ENCODE data around the gene SLC52A3. TPM values are rescaled to one million over a fixed set of nuclear protein-coding genes. Genes with fewer than 3 reads are reported as not detected.

Gene SLC52A3
- total RNA-seq, 1 donor from 2014 or later, result not detected

GRCh38 chr20:764255-764654 lies 4.0 kb downstream of the SLC52A3 start:
- no peak for DNase-seq

- no peak for DNase-seq
Observed at GRCh38 chr20:761418-762381, 6.6 kb downstream of the SLC52A3 start.

- no peak for DNase-seq
Observed at GRCh38 chr20:760751-761417, 7.4 kb downstream of the SLC52A3 start.

GRCh38 chr20:757506-757905 lies 10.8 kb downstream of the SLC52A3 start:
- DNase-seq, result no peak

GRCh38 chr20:755941-756340 lies 12.4 kb downstream of the SLC52A3 start:
- DNase-seq, result peak; percentile 53

- no peak for DNase-seq
Observed at GRCh38 chr20:754904-755303, 13.4 kb downstream of the SLC52A3 start.

GRCh38 chr20:753897-754635 lies 14.2 kb downstream of the SLC52A3 start:
- no peak for DNase-seq

GRCh38 chr20:753136-753535 lies 15.2 kb downstream of the SLC52A3 start:
- DNase-seq, result no peak

- DNase-seq, result no peak
Observed at GRCh38 chr20:752291-752690, 16.0 kb downstream of the SLC52A3 start.

- DNase-seq, result no peak
Observed at GRCh38 chr20:751761-752160, 16.5 kb downstream of the SLC52A3 start.

GRCh38 chr20:750801-751200 lies 17.5 kb downstream of the SLC52A3 start:
- DNase-seq, result no peak

- no peak for DNase-seq
Observed at GRCh38 chr20:745683-746301, 22.5 kb downstream of the SLC52A3 start.

GRCh38 chr20:742156-742555 lies 26.1 kb downstream of the SLC52A3 start:
- no peak for DNase-seq

GRCh38 chr20:741620-742019 lies 26.7 kb downstream of the SLC52A3 start:
- DNase-seq, result no peak

GRCh38 chr20:740162-740561 lies 28.1 kb downstream of the SLC52A3 start:
- no peak for DNase-seq

GRCh38 chr20:739736-740135 lies 28.6 kb downstream of the SLC52A3 start:
- DNase-seq, result peak; percentile 38

- DNase-seq, result no peak
Observed at GRCh38 chr20:733861-734260, 34.4 kb downstream of the SLC52A3 start.

GRCh38 chr20:732727-733126 lies 35.6 kb downstream of the SLC52A3 start:
- no peak for DNase-seq

- no peak for DNase-seq
Observed at GRCh38 chr20:731891-732560, 36.3 kb downstream of the SLC52A3 start.

- no peak for DNase-seq
Observed at GRCh38 chr20:730005-730404, 38.3 kb downstream of the SLC52A3 start.

- peak; percentile 9 for DNase-seq
Observed at GRCh38 chr20:728256-728944, 39.9 kb downstream of the SLC52A3 start.

All from occipital lobe (tissue), 2 donors.